A673 (cell line): ENCODE measurements around the gene SLC6A9. TPM values are rescaled to one million over a fixed set of nuclear protein-coding genes. Genes with fewer than 3 reads are reported as not detected.

ENCODE experiments used
- BruUV-seq: library from RNA; stranded (reverse); fragments of 400-500 nt; replicated peaks from 2 replicates; lab custom pipeline; 2021; lab: Mats Ljungman, UMichigan
- CTCF ChIA-PET: fragments of 300-600 bp; sonication (Branson Sonifier 250); formaldehyde crosslinking; loops from one replicate; lab custom pipeline; 2022; ENCODE audit warnings: antibody characterized with exemption; lab: Charles Lee
- POLR2A ChIA-PET: fragments of 300-600 bp; sonication (Branson Sonifier 250); formaldehyde crosslinking; loops from one replicate; lab custom pipeline; 2022; ENCODE audit warnings: antibody characterized with exemption; ENCODE audit not compliant: low non-redundant PET; lab: Charles Lee
- DNase-seq: peaks from one replicate; pipeline ENCODE4 v3.0.0-alpha.2; 2015; ENCODE audit warnings: low spot score
- H3K27ac ChIP-seq: fragments of 200-600 bp; sonication (generic); 2 replicates; pipeline ENCODE4 v1.5.1; 2016; ENCODE audit warnings: mixed run types, low read depth, mild to moderate bottlenecking, mixed read lengths, antibody characterized with exemption, low read length; ENCODE audit not compliant: poor library complexity, severe bottlenecking
- H3K27me3 ChIP-seq: fragments of 200-600 bp; sonication (generic); replicated peaks from 2 replicates; pipeline ENCODE4 v1.6.1; 2017; ENCODE audit warnings: mixed run types, low read depth, mild to moderate bottlenecking, mixed read lengths, antibody characterized with exemption, low read length; ENCODE audit not compliant: insufficient read depth, poor library complexity
- H3K36me3 ChIP-seq: fragments of 200-600 bp; sonication (generic); 2 replicates; pipeline ENCODE4 v1.6.1; 2016; ENCODE audit warnings: mixed run types, mild to moderate bottlenecking, mixed read lengths, antibody characterized with exemption, low read length; ENCODE audit not compliant: insufficient read depth, poor library complexity, severe bottlenecking
- H3K4me1 ChIP-seq: fragments of 200-600 bp; sonication (generic); 2 replicates; pipeline ENCODE4 v1.6.1; 2017; ENCODE audit warnings: mixed run types, mild to moderate bottlenecking, mixed read lengths, antibody characterized with exemption, low read length; ENCODE audit not compliant: insufficient read depth, poor library complexity, severe bottlenecking
- H3K4me3 ChIP-seq: fragments of 200-600 bp; sonication (generic); 2 replicates; pipeline ENCODE4 v1.5.1; 2016; ENCODE audit warnings: low read depth, mixed run types, mild to moderate bottlenecking, mixed read lengths, low read length; ENCODE audit not compliant: poor library complexity, severe bottlenecking
- H3K9me3 ChIP-seq: fragments of 200-600 bp; sonication (generic); 2 replicates; pipeline ENCODE4 v1.6.1; 2016; ENCODE audit warnings: mixed run types, low read depth, mild to moderate bottlenecking, mixed read lengths, antibody characterized with exemption, low read length; ENCODE audit not compliant: poor library complexity, severe bottlenecking
- EZH2 ChIP-seq: fragments of 200-600 bp; sonication (generic); IDR thresholded peaks from 2 replicates; pipeline ENCODE4 v1.6.1; 2017; ENCODE audit warnings: borderline replicate concordance, low read depth, mild to moderate bottlenecking, mixed read lengths, antibody characterized with exemption, low read length; ENCODE audit not compliant: poor library complexity, severe bottlenecking
- intact Hi-C: fragments of 100-400 bp; cut with micrococcal nuclease; formaldehyde crosslinking; loops from one replicate; pipeline ENCODE4 v1.10.0; 2022; ENCODE audit not compliant: unreplicated experiment
- total RNA-seq: library from RNA; stranded (reverse); gene quantifications from 2 replicates; pipeline ENCODE4 v1.2.3, GENCODE V29; 2021
- TF ChIP-seq, protein P1 (sequence below): fragments of 300-800, 200-600 bp; sonication (generic); conservative IDR thresholded peaks from 2 replicates; pipeline ENCODE4 v1.5.1; 2017; ENCODE audit warnings: low read depth, mild to moderate bottlenecking, antibody characterized with exemption, low read length, moderate library complexity, mixed read lengths

The SLC6A9 gene
- total RNA-seq, 1 experiment from 2014 or later = 31.4 TPM

DNA sequence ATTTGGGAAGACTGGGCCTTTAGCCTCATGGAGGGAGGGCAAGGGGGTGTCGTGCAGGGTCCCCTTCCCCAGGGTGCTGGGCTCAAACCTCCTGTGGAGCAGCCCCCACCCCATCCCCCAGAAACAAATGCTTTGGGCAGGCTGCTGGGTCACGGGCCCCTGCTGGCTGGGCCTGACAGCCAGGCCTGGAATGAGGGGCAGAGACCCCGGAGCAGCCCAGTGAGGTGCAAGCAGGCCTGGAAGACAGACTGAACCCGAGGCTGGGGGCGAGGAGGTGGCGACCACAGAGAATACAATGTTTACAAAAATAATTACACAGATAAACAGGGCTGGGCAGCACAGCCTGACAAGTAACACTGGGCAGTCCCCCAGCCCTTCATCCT, 34.5 kb downstream of the SLC6A9 start:
- H3K27ac ChIP-seq = no peak overlapping the region
- H3K27me3 ChIP-seq = no peaks in the 10 kb centered on the region
- TF ChIP-seq, protein P1, sequence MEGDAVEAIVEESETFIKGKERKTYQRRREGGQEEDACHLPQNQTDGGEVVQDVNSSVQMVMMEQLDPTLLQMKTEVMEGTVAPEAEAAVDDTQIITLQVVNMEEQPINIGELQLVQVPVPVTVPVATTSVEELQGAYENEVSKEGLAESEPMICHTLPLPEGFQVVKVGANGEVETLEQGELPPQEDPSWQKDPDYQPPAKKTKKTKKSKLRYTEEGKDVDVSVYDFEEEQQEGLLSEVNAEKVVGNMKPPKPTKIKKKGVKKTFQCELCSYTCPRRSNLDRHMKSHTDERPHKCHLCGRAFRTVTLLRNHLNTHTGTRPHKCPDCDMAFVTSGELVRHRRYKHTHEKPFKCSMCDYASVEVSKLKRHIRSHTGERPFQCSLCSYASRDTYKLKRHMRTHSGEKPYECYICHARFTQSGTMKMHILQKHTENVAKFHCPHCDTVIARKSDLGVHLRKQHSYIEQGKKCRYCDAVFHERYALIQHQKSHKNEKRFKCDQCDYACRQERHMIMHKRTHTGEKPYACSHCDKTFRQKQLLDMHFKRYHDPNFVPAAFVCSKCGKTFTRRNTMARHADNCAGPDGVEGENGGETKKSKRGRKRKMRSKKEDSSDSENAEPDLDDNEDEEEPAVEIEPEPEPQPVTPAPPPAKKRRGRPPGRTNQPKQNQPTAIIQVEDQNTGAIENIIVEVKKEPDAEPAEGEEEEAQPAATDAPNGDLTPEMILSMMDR = no peak
- no peak for TF ChIP-seq EZH2
- ChIA-PET CTCF (no interaction called here), POLR2A (no interaction called here)
- H3K4me1 ChIP-seq = peaks cover 10% of the 10 kb centered on the region
- no peak overlapping the region for H3K4me3 ChIP-seq
- no TSS peak for BruUV-seq
- no peak for DNase-seq
- H3K36me3 ChIP-seq = no peaks in the 10 kb centered on the region
- H3K9me3 ChIP-seq = no peaks in the 10 kb centered on the region
- intact Hi-C loops = no loop called here

DNA sequence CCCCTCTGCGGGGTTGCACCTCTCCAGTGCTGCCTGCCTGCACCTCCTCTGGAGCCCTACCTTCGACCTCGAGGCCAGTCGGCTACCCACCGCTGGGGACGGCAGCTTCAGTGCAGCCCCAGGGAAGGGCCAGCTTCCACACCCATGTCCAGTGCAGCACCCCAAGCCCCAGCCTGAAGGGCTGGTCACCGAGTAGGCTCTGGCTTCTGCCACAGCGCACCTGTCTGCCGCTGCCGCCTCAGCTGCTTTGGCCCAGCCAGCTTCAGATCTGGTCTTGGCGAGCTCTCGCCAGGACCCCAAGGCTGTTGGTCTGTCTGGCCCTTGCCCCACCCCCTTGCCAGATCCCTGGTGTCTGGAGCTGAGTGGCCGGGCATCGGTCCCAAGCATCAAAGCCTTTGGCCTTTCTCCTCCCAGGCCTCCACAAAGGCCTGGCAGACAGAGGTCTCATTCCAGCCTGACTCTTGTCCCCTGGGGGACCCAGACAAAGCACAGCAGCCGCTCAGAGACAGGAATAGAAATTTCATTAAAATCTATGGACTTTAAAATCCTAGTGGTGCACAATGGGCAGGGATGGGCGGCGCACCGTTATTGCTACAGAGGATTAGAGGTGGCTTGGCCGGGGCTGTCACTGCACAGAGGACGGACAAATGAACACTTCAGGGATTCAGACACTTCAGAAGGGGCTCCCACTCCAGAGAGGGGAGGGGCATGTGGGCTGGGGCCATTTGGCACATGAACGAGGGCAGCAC, 35.1 kb downstream of the SLC6A9 start:
- H3K27ac ChIP-seq = no peak overlapping the region
- POLR2A ChIA-PET = interaction anchor here (0.6 kb wide), 1 partner anchor 130 kb away, joined by 3 read pairs; no protein-coding TSS in a partner anchor
- no peak for TF ChIP-seq EZH2
- TF ChIP-seq, protein P1 = no peak

DNA sequence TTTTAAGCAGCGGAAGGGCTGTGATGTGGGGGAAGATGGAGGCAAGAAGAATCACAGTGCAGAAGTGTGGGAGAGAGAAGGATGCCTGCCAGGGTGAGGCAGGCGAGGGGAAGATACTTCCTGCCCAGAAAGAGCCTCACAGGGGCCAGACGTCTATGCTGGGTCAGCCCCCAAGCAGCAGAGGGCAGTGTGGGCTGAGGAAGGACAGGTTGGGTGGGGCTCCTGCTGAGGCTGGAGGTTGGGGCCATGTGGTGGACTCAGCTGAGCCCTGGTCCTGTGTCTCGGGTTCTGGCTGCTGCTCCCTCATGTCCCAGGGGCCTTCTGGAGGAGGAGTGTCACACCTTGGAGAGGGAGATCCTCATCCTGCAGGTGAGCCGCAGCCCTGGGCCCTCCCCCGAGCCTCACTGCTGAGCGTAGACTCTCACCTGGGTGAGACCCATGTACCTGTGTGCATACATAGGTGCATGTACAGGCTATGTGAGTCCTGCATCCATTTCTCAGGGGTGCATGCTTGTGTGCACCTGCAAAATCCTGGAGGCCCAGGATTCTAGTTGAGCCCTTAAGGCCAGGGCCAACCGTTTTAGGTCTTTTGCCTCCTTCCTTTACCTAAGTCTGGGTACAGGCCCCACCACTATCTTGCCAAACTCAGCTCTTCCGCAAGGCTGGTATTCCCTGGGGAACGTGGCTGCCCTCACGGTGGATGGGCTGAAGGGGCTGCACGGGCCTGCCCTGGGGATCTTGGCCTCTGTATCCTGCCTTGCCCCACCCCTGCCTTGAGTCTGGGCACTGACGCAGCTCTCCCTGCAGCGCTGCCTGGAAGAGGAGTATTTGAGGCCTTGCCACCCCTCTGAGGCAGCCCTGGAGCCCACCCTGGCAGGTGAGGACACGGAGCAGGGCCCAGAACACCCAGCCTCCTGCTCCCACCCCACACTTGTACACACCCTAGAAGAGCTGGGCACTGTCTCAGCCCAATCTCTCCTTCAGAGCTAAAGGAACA, 36.2 kb downstream of the SLC6A9 start:
- H3K27me3 ChIP-seq = no peaks in the 10 kb centered on the region
- TF ChIP-seq EZH2 = no peak
- TF ChIP-seq, protein P1 = no peak
- DNase-seq = no peak
- no peak overlapping the region for H3K4me3 ChIP-seq
- H3K36me3 ChIP-seq = no peaks in the 10 kb centered on the region
- CTCF ChIA-PET = interaction anchor here (0.6 kb wide), 1 partner anchor 38 kb away, joined by 3 read pairs; no protein-coding TSS in a partner anchor
- H3K9me3 ChIP-seq = no peaks in the 10 kb centered on the region
- no peak overlapping the region for H3K27ac ChIP-seq
- H3K4me1 ChIP-seq = peaks cover 19% of the 10 kb centered on the region
- POLR2A ChIA-PET = interaction anchor here (0.6 kb wide), 3 partner anchors 9 to 129 kb away, joined by 3 to 10 read pairs (median 10); partner anchors contain the start of gene SLC6A9
- no TSS peak for BruUV-seq
- intact Hi-C loops = no loop called here

More for the DNA sequence above, 35.1 kb downstream of the SLC6A9 start:
- H3K36me3 ChIP-seq = no peaks in the 10 kb centered on the region
- CTCF ChIA-PET = no interaction called here
- H3K4me1 ChIP-seq = peaks cover 13% of the 10 kb centered on the region
- no TSS peak for BruUV-seq
- intact Hi-C loops = no loop called here
- no peaks in the 10 kb centered on the region for H3K27me3 ChIP-seq
- no peak for DNase-seq
- H3K9me3 ChIP-seq = no peaks in the 10 kb centered on the region
- no peak overlapping the region for H3K4me3 ChIP-seq
